GM13977 (cell line): Measurements from ENCODE around the gene ERBIN.

Source experiments
- DNase-seq: peaks from one replicate; pipeline ENCODE4 v3.0.0; 2012; ENCODE audit warnings: low spot score
- in situ Hi-C: fragments of 300-500 bp; cut with MboI; formaldehyde crosslinking; loops from one replicate; pipeline ENCODE4 v1.12.0; 2022; ENCODE audit warnings: low sequenced_read_pairs, low pct_unique_long_range_greater_than_20kb, mixed read lengths, inconsistent platforms; ENCODE audit not compliant: unreplicated experiment
- TF ChIP-seq, protein P1 (sequence below): IDR thresholded peaks from 2 replicates; pipeline ENCODE4 v1.5.1; 2012; ENCODE audit warnings: mild to moderate bottlenecking, control low read depth; ENCODE audit not compliant: insufficient read depth; ENCODE audit errors: extremely low read depth, missing control alignments

Gene ERBIN

DNA sequence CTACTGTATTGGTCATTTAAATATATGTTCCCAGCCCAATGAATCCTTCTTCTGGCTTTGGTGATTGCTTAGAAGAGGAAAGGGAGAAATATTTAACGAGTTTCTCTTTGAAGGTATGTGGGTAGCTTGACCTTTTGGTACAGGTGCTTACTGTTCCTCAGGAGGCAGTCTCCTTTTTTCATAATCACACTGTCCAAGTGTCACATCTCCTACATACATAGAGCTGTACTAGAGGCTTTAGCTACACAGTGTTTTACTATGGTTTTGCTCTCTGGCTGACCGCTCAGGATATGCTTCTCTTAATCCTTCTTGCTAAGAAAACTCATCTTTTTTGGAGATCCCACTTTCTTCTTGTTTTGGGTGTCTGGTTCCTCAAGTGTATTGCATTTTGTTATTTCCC lies 6.9 kb downstream of the ERBIN start:
- in situ Hi-C loops = no loop called here
- TF ChIP-seq, protein P1, sequence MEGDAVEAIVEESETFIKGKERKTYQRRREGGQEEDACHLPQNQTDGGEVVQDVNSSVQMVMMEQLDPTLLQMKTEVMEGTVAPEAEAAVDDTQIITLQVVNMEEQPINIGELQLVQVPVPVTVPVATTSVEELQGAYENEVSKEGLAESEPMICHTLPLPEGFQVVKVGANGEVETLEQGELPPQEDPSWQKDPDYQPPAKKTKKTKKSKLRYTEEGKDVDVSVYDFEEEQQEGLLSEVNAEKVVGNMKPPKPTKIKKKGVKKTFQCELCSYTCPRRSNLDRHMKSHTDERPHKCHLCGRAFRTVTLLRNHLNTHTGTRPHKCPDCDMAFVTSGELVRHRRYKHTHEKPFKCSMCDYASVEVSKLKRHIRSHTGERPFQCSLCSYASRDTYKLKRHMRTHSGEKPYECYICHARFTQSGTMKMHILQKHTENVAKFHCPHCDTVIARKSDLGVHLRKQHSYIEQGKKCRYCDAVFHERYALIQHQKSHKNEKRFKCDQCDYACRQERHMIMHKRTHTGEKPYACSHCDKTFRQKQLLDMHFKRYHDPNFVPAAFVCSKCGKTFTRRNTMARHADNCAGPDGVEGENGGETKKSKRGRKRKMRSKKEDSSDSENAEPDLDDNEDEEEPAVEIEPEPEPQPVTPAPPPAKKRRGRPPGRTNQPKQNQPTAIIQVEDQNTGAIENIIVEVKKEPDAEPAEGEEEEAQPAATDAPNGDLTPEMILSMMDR = no peak
- DNase-seq = no peak

DNA sequence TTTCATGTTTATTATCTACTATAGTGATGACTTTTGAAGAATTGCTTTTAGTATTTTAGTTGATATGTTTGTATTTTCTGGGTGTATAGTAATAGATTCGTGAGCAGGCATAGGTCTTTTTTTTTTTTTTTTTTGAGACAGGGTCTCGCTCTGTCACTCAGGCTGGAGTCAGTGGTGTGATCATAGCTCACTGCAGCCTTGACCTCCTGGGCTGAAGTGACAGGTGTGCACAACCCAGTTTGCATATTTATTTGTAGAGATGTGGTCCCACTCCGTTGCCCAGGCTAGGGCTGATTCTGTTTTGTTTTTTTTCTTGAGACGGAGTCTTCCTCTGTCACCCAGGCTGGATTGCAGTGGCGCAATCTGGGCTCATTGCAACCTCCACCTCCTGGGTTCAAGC lies 11.9 kb downstream of the ERBIN start:
- DNase-seq = no peak
- TF ChIP-seq, protein P1 = no peak
- in situ Hi-C loops = no loop called here

DNA sequence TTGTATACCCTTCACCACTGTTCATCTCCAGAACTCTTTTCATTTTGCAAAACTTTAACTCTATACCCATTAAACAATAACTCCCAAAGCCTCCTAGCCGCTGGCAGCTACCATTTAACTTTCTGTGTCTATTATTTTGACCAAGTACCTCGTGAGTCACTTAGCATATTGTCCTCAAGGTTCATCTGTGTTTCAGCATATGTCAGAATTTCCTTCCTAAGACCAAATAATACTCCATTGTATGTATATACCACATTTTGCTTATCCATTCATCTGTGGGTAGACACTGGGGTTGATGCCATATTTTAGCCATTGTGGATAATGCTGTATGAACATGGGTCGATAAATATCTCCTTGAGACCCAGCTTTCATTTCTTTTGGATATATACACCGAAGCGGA lies 17.4 kb downstream of the ERBIN start:
- in situ Hi-C loops = no loop called here
- no peak for DNase-seq
- TF ChIP-seq, protein P1 = no peak

DNA sequence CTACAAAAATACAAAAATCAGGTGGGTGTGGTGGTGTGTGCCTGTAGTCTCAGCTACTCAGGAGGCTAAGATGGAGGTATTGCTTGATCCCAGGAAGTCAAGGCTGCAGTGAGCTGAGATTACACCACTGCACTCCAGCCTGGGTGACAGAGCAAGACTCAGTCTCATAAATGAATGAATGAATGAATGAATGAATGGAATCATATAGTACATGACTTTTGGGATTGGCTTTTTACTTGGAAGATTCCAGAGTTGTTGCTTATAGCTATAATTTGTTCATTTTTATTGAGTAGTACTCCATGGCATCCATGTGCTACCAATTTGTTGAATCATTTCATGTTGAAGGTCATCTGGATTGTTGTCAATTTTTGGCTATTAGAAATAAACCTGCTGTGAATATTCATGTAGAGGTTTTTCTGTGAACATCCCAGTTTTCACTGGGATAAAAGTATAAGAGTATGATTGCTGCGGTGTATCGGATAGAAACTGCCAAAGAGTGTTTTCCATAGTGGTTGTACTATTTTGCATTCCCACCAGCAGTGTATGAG lies 19.9 kb downstream of the ERBIN start:
- DNase-seq = no peak
- TF ChIP-seq, protein P1 = no peak
- in situ Hi-C loops = no loop called here

DNA sequence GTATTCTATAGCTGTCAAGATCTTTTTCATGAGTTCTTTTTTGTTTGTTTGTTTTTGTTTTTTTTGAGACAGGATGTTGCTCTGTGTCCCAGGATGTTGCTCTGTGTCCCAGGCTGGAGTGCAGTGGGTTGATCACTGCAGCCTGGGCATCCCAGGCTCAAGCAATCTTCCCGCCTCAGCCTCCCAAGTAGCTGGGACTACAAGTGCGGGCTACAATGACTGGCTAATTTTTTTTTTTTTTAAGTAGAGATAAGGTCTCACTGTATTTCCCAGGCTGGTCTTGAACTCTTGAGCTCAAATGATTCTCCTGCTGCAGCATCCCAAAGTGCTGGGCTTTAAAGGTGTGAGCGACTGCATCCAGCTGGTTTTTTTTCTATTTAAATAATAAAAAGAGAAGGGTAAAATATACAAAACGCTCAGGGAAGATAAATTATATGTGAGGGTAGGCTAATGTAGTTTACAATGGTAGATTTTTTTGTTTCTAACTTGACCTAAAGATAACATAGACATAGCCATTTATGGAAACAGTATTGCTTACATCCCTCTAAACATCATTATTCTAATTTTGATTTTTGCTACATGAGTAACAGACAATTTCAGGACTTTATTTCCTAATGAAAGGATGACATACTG lies 21.9 kb downstream of the ERBIN start:
- in situ Hi-C loops = no loop called here
- no peak for DNase-seq
- TF ChIP-seq, protein P1 = no peak

DNA sequence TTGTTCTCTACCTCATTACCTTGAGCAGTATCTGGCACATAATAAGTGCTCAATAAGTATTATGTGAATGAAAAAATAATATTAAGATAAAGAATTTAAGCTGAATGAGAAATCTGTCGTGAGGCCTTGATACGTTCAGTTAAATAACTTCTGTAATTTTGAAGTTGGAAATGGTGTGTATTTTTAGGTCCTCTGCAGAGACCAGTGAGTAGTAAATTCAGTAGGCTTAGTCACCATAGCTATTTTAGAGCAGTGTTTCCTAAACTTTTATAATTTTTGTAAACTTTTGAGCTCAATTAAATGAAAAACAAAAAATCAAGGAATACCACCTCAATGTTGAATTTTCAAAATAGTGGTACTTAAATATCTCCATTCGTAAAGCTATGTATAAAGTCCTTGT lies 25.0 kb downstream of the ERBIN start:
- in situ Hi-C loops = no loop called here
- no peak for DNase-seq
- TF ChIP-seq, protein P1 = no peak
